MCF 10A (cell line): ENCODE results near the gene SSNA1. TPM values are rescaled to one million over a fixed set of nuclear protein-coding genes. Genes with fewer than 3 reads are reported as not detected.

ENCODE experiments used
- BruUV-seq: library from RNA; stranded (reverse); fragments of 400-500 nt; replicated peaks from 2 replicates; lab custom pipeline; 2021; lab: Mats Ljungman, UMichigan
- CTCF ChIA-PET: fragments of 300-600 bp; sonication (Branson Sonifier 250); formaldehyde crosslinking; extraction: SDS; loops from one replicate; lab custom pipeline; 2021; ENCODE audit warnings: antibody characterized with exemption, inconsistent platforms; lab: Yijun Ruan, JAX
- POLR2A ChIA-PET: fragments of 300-600, 350-650 bp; sonication (Branson Sonifier 250); formaldehyde crosslinking; extraction: SDS; loops from one replicate; lab custom pipeline; 2020; ENCODE audit warnings: antibody characterized with exemption, inconsistent platforms; lab: Yijun Ruan, JAX
- DNase-seq: peaks from one replicate; pipeline ENCODE4 v3.0.0-alpha.2; 2018; ENCODE audit not compliant: unreplicated experiment
- H3K27ac Mint-ChIP-seq: one replicate; pipeline ENCODE4 v1.8.0; 2022; ENCODE audit warnings: mild to moderate bottlenecking, low read depth, mixed read lengths; ENCODE audit not compliant: unreplicated experiment
- H3K27me3 Mint-ChIP-seq: one replicate; pipeline ENCODE4 v1.8.0; 2022; ENCODE audit warnings: mixed read lengths; ENCODE audit not compliant: insufficient read depth, unreplicated experiment
- H3K36me3 Mint-ChIP-seq: one replicate; pipeline ENCODE4 v1.8.0; 2022; ENCODE audit warnings: mild to moderate bottlenecking, moderate library complexity, mixed read lengths; ENCODE audit not compliant: insufficient read depth, unreplicated experiment
- H3K4me1 Mint-ChIP-seq: one replicate; pipeline ENCODE4 v1.8.0; 2022; ENCODE audit warnings: mixed read lengths; ENCODE audit not compliant: insufficient read depth, unreplicated experiment
- H3K4me3 Mint-ChIP-seq: one replicate; pipeline ENCODE4 v1.8.0; 2022; ENCODE audit warnings: mild to moderate bottlenecking, moderate library complexity, mixed read lengths; ENCODE audit not compliant: unreplicated experiment
- H3K9me3 Mint-ChIP-seq: one replicate; pipeline ENCODE4 v1.8.0; 2022; ENCODE audit warnings: mixed read lengths; ENCODE audit not compliant: unreplicated experiment
- intact Hi-C: fragments of 100-400 bp; cut with micrococcal nuclease; formaldehyde crosslinking; loops from 2 replicates; pipeline ENCODE4 v1.14.1; 2022
- total RNA-seq: library from RNA; stranded (reverse); gene quantifications from 2 replicates; pipeline ENCODE4 v1.2.3, GENCODE V29; 2022
- TF ChIP-seq, protein P1 (sequence below): fragments of 200-600 bp; IDR thresholded peaks from one replicate; pipeline ENCODE4 v1.8.0; 2022; ENCODE audit warnings: antibody characterized with exemption, mild to moderate bottlenecking; ENCODE audit not compliant: unreplicated experiment

SSNA1 gene
- total RNA-seq, 1 experiment from 2014 or later: 81.4 TPM

DNA sequence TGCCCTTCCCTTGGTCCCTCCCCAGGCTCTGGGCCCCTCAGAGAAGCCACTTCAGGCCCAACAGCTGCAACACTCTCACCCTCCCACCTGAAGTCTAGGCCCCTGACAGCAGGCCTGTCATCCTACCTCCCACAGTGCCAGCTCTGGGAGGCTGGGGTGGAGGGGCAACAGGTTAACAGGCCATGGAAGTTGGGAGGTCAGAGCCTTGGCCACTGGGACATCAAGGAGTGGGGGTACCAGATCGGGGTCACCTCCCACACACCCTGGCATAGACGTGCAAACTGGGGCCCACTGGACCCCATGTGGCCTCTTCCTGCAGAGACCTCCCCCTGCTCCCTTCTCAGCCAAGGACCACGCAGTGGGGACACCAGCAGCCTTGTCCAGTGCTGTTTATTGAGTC is 2.8 kb downstream of the SSNA1 start:
- no peaks in the 10 kb centered on the region for H3K27me3 Mint-ChIP-seq
- no peaks in the 10 kb centered on the region for H3K9me3 Mint-ChIP-seq
- peaks cover 19% of the 10 kb centered on the region for H3K4me1 Mint-ChIP-seq
- H3K27ac Mint-ChIP-seq: no peak overlapping the region
- ChIA-PET POLR2A (interaction anchor here (1.1 kb wide), 1 partner anchor 10 kb away, joined by 3 read pairs; the partner anchor contains the start of gene TPRN), CTCF (interaction anchor here (0.8 to 1.1 kb wide), 3 partner anchors 61 to 398 kb away, joined by 3 read pairs; no protein-coding TSS in a partner anchor)
- intact Hi-C loops: no loop called here
- no peak for DNase-seq
- H3K4me3 Mint-ChIP-seq: peak overlapping the region; percentile 94
- TF ChIP-seq, protein P1, sequence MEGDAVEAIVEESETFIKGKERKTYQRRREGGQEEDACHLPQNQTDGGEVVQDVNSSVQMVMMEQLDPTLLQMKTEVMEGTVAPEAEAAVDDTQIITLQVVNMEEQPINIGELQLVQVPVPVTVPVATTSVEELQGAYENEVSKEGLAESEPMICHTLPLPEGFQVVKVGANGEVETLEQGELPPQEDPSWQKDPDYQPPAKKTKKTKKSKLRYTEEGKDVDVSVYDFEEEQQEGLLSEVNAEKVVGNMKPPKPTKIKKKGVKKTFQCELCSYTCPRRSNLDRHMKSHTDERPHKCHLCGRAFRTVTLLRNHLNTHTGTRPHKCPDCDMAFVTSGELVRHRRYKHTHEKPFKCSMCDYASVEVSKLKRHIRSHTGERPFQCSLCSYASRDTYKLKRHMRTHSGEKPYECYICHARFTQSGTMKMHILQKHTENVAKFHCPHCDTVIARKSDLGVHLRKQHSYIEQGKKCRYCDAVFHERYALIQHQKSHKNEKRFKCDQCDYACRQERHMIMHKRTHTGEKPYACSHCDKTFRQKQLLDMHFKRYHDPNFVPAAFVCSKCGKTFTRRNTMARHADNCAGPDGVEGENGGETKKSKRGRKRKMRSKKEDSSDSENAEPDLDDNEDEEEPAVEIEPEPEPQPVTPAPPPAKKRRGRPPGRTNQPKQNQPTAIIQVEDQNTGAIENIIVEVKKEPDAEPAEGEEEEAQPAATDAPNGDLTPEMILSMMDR: no peak
- peaks cover 20% of the 10 kb centered on the region for H3K36me3 Mint-ChIP-seq
- BruUV-seq: no TSS peak

DNA sequence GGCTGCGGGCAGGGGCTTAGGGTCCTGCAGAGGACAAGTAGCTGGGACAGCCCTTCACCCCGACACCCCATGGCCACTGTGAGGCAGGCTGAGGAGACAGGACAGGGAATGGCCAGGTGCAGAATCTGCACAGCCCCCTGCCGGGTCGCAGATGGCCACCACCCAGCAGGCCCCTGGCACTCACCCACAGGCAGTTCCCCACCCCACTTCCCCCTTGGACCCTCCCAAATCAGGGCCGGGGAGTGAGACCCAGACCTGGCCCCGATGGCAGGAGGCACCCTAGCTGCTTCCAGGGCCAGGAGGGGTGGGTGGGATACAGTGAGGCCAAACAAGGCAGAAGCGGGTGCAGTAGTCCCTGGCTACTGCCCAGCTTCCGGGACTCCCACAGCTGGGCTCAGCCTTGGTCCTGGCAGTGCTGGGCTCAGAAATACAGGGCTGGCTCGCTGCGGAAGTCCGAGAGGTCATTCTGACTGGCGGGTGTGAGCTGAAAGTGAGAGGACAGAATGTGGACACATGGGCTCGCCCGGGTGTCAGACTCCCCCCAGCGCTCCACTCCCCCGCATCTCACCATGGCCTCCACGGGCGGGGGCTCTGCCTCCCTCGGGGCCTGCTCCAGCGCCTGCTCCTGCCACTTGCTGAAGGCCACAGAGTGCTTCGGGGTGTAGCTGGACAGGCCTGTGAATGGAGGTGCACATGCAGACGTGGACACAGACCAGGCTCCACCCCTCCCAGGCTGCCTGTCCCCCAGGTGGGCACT is 3.4 kb downstream of the SSNA1 start:
- ChIA-PET POLR2A (interaction anchor here (1.0 kb wide), 1 partner anchor 9 kb away, joined by 4 read pairs; the partner anchor contains the start of gene TPRN), CTCF (interaction anchor here (0.8 to 1.5 kb wide), 3 partner anchors 45 to 399 kb away, joined by 3 to 5 read pairs (median 3); no protein-coding TSS in a partner anchor)
- intact Hi-C loops: no loop called here
- H3K4me1 Mint-ChIP-seq: peaks cover 16% of the 10 kb centered on the region
- H3K27ac Mint-ChIP-seq: no peak overlapping the region
- no peaks in the 10 kb centered on the region for H3K27me3 Mint-ChIP-seq
- H3K4me3 Mint-ChIP-seq: no peak overlapping the region
- TF ChIP-seq, protein P1: no peak
- DNase-seq: no peak
- BruUV-seq: no TSS peak
- H3K9me3 Mint-ChIP-seq: no peaks in the 10 kb centered on the region
- H3K36me3 Mint-ChIP-seq: peaks cover 20% of the 10 kb centered on the region

DNA sequence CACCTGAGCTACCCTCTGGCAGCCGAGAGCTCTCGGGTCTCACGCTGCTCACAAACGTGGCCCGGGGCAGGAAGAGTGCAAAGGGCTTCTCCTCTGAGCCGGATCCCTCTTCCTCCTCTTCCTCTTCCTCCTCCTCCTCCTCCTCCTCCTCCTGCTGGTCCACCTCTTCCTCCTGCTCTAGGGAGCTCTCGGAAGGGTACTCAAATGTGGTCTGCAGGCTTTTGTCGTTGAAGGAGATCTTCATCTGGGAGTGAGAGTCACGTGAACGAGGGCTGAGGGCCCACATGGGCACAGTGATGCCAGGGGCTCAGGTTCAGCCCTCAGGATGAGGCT is 3.9 kb downstream of the SSNA1 start:
- Mint-ChIP-seq H3K4me1 (peaks cover 14% of the 10 kb centered on the region), H3K9me3 (no peaks in the 10 kb centered on the region), H3K36me3 (peaks cover 20% of the 10 kb centered on the region), H3K4me3 (no peak overlapping the region), H3K27me3 (no peaks in the 10 kb centered on the region), H3K27ac (no peak overlapping the region)
- TF ChIP-seq, protein P1: no peak
- no peak for DNase-seq
- intact Hi-C loops: no loop called here
- ChIA-PET CTCF (interaction anchor here (0.9 to 1.5 kb wide), 2 partner anchors 44 to 399 kb away, joined by 3 to 5 read pairs; no protein-coding TSS in a partner anchor), POLR2A (interaction anchor here (1.0 kb wide), 1 partner anchor 9 kb away, joined by 4 read pairs; the partner anchor contains the start of gene TPRN)
- no TSS peak for BruUV-seq

DNA sequence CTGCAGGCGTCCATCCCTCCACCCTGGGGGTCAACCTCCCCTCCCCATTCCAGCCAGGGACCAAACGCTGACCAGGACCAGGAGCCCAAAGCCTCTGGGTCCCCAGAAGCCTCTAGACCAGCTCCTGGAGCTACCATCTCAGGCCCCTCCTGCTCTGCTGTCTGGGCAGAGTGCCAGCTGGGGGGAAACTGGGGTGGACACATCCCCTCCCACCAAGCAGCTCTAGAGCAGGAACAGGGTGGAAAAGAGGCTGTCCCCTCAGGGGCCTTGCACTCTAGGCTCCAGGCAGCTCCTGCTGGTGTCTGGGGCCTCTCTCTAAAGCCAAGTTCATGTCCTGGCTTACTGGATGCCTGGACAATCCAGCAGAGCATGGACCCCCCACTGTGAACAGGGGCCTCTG is 4.4 kb downstream of the SSNA1 start:
- DNase-seq: no peak
- Mint-ChIP-seq H3K27me3 (no peaks in the 10 kb centered on the region), H3K4me3 (no peak overlapping the region), H3K27ac (no peak overlapping the region), H3K9me3 (no peaks in the 10 kb centered on the region), H3K36me3 (peaks cover 20% of the 10 kb centered on the region), H3K4me1 (peaks cover 14% of the 10 kb centered on the region)
- POLR2A ChIA-PET: interaction anchor here (1.0 kb wide), 1 partner anchor 8 kb away, joined by 4 read pairs; the partner anchor contains the start of gene TPRN
- CTCF ChIA-PET: interaction anchor here (1.5 kb wide), 1 partner anchor 44 kb away, joined by 5 read pairs; no protein-coding TSS in a partner anchor
- TF ChIP-seq, protein P1: no peak
- no TSS peak for BruUV-seq
- intact Hi-C loops: no loop called here
